ENCODE results near the gene ANKRD63.

Gene ANKRD63

DNA sequence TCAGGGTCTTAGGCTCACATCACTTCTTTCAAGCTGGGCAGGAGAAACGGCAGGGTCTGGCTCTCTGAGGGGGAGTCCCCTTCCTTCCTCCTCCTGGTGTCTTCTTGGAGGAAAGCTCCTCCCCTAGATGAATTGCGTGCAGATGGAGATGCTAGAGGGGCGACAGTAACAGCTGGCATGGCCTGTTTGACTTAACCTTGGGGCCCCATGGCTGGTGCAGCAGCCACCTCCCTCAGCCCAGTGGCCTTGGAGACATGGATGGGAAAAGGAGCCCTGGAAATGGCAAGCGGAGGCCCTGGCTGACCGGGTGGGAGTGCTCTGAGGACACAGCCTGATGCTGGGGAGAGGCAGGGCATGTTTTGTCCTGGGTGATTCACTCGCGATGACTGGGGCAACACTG lies 23.8 kb downstream of the ANKRD63 start:
- no peak overlapping the region for H3K9ac ChIP-seq (ENCODE audit: insufficient read length)

DNA sequence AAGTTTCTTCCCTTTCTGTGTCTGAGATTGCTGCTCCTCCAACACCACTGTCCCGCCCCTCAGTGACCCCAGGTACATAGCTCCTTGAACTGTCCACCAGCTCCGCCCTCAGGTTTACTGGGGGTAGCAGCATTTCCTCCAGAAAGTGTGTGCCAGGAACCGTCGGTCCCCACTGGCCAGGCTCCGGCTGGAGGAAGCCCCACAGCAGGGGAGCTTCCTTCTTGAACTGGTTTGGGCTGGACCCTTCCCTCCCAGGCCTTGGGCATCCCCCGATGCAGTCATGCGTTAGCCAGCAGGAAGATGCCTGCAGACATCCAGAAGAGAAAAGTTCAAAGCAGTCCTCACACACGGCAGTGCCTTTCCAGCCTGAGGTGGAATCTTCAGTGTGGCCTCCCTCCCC lies 24.3 kb downstream of the ANKRD63 start:
- TF ChIP-seq EZH2 (IDR thresholded peaks at IDR 0.05) (no peak), POLR2AphosphoS5 (IDR thresholded peaks at IDR 0.05; ENCODE audit: borderline replicate concordance, low read depth, low read length) (no peak), FOXP2 (optimal IDR thresholded peaks at IDR 0.05; ENCODE audit: control extremely low read depth, extremely low read length, insufficient read depth) (no peak)
- H3K36me3 ChIP-seq (ENCODE audit: insufficient read depth, low read length), result no peaks in the 10 kb centered on the region
- DNase-seq (ENCODE audit: low read depth, low spot score), result no peak
- H3K9ac ChIP-seq (ENCODE audit: insufficient read length), result no peak overlapping the region
- no peak overlapping the region for H3K4me3 ChIP-seq
- no peak overlapping the region for H3K27ac ChIP-seq
- no peaks in the 10 kb centered on the region for H3K9me3 ChIP-seq (ENCODE audit: low read depth, low read length)

More for the DNA sequence above, 23.8 kb downstream of the ANKRD63 start:
- no peak overlapping the region for H3K4me3 ChIP-seq
- no peak overlapping the region for H3K27ac ChIP-seq
- no peaks in the 10 kb centered on the region for H3K9me3 ChIP-seq (ENCODE audit: low read depth, low read length)
- no peaks in the 10 kb centered on the region for H3K36me3 ChIP-seq (ENCODE audit: insufficient read depth, low read length)
- no peak for TF ChIP-seq FOXP2 (optimal IDR thresholded peaks at IDR 0.05; ENCODE audit: control extremely low read depth, extremely low read length, insufficient read depth)
- TF ChIP-seq POLR2AphosphoS5 (IDR thresholded peaks at IDR 0.05; ENCODE audit: borderline replicate concordance, low read depth, low read length), result no peak
- TF ChIP-seq EZH2 (IDR thresholded peaks at IDR 0.05), result no peak
- no peak for DNase-seq (ENCODE audit: low read depth, low spot score)

DNA sequence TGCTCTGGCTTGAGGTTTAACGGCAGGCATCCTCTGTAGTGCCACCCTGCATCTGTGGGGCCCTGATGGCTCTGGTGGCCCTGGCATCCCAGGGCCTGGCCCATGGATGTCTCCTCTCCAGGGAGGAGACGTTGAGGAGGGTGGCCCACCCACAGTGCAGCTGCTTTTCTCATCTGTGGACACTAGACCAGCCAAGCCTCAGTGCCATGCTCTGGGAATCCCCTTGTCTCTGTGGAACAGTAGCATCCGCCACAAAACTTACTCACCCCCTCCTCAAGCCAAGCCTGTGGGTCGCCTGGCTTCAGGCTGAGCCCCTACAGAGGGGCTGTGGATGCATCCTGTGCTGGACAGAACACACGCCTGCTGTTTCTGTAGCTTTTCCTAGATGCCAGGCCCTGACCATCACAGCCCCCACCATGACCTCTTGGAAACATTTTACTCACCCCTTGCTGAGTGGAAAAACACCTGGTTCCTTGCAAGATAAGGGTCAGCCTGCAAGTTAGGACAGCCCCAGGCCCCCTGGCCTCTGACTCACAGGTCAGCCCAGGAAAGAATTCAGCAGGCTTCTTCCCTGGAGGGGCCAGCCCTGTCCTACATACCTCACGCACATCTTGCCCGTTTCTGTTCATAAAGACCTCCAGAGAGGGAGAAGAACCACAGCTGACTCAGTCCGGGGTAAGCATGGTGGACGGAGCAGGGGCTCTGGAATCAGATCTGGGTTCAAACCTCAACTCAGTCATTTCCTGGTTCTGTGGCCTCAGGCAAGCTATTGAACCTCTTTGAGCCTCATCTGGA lies 25.0 kb downstream of the ANKRD63 start:
- Histone ChIP-seq H3K4me3 (no peak overlapping the region), H3K9ac (ENCODE audit: insufficient read length) (no peak overlapping the region), H3K36me3 (ENCODE audit: insufficient read depth, low read length) (no peaks in the 10 kb centered on the region), H3K27ac (no peak overlapping the region), H3K9me3 (ENCODE audit: low read depth, low read length) (no peaks in the 10 kb centered on the region)
- DNase-seq (ENCODE audit: low read depth, low spot score), result no peak
- TF ChIP-seq FOXP2 (optimal IDR thresholded peaks at IDR 0.05; ENCODE audit: control extremely low read depth, extremely low read length, insufficient read depth) (no peak), EZH2 (IDR thresholded peaks at IDR 0.05) (no peak), POLR2AphosphoS5 (IDR thresholded peaks at IDR 0.05; ENCODE audit: borderline replicate concordance, low read depth, low read length) (no peak)

DNA sequence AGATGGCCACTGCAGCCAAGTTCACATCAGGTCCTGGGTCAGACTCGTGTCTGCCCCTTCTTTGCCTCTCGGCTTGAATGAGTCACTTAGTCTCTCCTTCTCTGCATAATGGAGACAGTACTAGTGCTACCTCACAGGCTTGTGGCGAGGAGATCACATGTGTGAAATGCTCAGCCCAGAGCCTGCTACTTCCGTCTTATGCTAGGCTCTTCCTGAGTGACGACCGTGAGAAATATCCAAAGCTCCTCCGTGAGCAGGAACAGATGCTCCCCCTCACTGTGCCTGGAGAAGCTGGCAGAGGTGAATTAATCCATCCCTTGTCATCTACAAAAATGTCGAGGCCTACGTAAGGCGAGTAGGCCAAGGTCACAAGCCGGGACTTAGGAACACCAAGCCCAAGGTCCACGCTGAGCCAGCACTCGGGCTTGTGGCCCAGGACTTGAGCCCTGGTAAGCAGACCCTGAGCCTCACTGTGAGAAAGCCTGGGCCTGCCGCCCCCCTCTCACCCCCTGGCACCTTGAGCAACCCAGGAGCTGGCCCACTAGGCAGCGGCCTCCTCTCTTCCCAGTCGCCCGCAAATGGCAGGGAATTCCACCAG lies 26.1 kb downstream of the ANKRD63 start:
- Histone ChIP-seq H3K9ac (ENCODE audit: insufficient read length) (no peak overlapping the region), H3K27ac (no peak overlapping the region), H3K36me3 (ENCODE audit: insufficient read depth, low read length) (no peaks in the 10 kb centered on the region), H3K4me3 (no peak overlapping the region), H3K9me3 (ENCODE audit: low read depth, low read length) (no peaks in the 10 kb centered on the region)
- DNase-seq (ENCODE audit: low read depth, low spot score), result no peak
- TF ChIP-seq FOXP2 (optimal IDR thresholded peaks at IDR 0.05; ENCODE audit: control extremely low read depth, extremely low read length, insufficient read depth) (no peak), POLR2AphosphoS5 (IDR thresholded peaks at IDR 0.05; ENCODE audit: borderline replicate concordance, low read depth, low read length) (no peak), EZH2 (IDR thresholded peaks at IDR 0.05) (no peak)

DNA sequence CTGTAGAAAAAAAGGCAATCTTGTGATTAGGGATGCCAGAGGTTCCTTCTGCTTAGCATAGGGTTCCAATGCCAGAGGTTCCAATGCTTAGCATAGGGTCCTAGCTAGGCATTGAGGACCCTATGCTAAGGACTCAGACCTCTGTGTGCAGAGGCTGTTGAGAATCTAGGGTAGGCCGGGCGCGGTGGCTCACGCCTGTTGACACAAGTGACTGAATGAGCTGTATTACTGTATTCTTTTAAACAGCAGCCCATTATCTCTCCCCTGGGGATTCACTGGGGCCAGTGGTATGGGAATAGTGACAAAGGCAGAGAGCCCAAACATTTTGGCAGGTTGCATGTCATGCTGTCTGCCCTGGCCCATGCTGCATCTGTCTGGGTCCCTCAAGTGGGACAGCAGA lies 27.8 kb downstream of the ANKRD63 start:
- TF ChIP-seq EZH2 (IDR thresholded peaks at IDR 0.05), result no peak
- no peak for TF ChIP-seq FOXP2 (optimal IDR thresholded peaks at IDR 0.05; ENCODE audit: control extremely low read depth, extremely low read length, insufficient read depth)
- no peak for TF ChIP-seq POLR2AphosphoS5 (IDR thresholded peaks at IDR 0.05; ENCODE audit: borderline replicate concordance, low read depth, low read length)
- DNase-seq (ENCODE audit: low read depth, low spot score), result no peak
- Histone ChIP-seq H3K4me3 (no peak overlapping the region), H3K36me3 (ENCODE audit: insufficient read depth, low read length) (no peaks in the 10 kb centered on the region), H3K9ac (ENCODE audit: insufficient read length) (no peak overlapping the region), H3K27ac (no peak overlapping the region), H3K9me3 (ENCODE audit: low read depth, low read length) (no peaks in the 10 kb centered on the region)

DNA sequence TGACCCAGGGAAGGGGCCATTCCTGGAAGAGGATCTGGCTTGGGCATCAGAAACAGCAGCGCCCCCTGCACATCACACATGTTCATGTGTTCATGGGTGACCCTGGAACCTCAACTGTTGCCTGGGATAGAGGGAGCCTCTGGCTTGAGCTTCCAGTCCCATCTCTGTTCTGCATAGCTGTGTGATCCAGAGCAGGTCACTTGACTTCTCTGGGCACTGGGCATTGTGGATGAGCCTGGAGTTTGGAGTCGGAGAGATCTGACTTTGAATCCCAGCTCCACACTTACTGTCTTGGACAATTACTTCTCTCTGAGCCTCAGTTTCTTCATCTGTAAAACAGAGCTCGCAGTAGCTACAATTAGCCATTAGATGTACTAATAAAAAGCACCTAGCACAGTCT lies 28.4 kb downstream of the ANKRD63 start:
- no peak overlapping the region for H3K4me3 ChIP-seq
- TF ChIP-seq FOXP2 (optimal IDR thresholded peaks at IDR 0.05; ENCODE audit: control extremely low read depth, extremely low read length, insufficient read depth) (no peak), POLR2AphosphoS5 (IDR thresholded peaks at IDR 0.05; ENCODE audit: borderline replicate concordance, low read depth, low read length) (no peak), EZH2 (IDR thresholded peaks at IDR 0.05) (no peak)
- H3K9ac ChIP-seq (ENCODE audit: insufficient read length), result no peak overlapping the region
- H3K9me3 ChIP-seq (ENCODE audit: low read depth, low read length), result no peaks in the 10 kb centered on the region
- no peak for DNase-seq (ENCODE audit: low read depth, low spot score)
- no peaks in the 10 kb centered on the region for H3K36me3 ChIP-seq (ENCODE audit: insufficient read depth, low read length)
- H3K27ac ChIP-seq, result no peak overlapping the region

DNA sequence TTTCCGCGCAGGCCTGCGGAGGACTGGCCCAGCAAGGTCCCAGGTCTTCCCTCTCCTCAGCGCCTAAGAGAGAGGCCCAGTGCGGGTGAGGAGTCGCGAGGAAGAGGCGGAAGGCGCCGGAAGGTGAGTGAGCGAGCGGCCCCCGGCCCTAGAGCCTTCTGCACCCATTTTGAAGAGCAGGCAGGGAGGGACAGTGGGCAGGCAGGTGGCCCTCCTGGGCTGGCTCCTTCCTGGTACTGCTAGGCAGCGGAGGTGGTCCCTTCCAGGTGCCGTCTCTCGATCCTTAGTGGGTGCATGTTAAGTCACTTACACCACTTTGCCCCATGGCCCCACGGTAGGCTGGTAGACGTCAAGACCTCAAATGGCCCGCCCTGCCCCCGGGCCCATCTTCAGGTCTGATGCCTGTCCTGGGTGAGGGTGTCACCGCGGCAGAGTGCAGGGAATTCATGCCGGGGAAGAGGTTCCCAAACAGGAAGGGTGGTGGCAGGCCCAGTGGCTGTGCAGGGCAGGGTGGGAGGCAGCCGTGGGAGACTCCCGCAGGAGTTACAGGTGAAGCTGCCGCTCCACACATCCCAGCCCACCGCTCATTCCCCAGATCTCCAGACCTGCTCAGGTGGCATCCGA lies 29.6 kb downstream of the ANKRD63 start:
- H3K27ac ChIP-seq, result no peak overlapping the region
- H3K36me3 ChIP-seq (ENCODE audit: insufficient read depth, low read length), result no peaks in the 10 kb centered on the region
- H3K4me3 ChIP-seq, result no peak overlapping the region
- DNase-seq (ENCODE audit: low read depth, low spot score), result no peak
- no peak overlapping the region for H3K9ac ChIP-seq (ENCODE audit: insufficient read length)
- H3K9me3 ChIP-seq (ENCODE audit: low read depth, low read length), result no peaks in the 10 kb centered on the region
- TF ChIP-seq EZH2 (IDR thresholded peaks at IDR 0.05) (no peak), FOXP2 (optimal IDR thresholded peaks at IDR 0.05; ENCODE audit: control extremely low read depth, extremely low read length, insufficient read depth) (no peak), POLR2AphosphoS5 (IDR thresholded peaks at IDR 0.05; ENCODE audit: borderline replicate concordance, low read depth, low read length) (no peak)

DNA sequence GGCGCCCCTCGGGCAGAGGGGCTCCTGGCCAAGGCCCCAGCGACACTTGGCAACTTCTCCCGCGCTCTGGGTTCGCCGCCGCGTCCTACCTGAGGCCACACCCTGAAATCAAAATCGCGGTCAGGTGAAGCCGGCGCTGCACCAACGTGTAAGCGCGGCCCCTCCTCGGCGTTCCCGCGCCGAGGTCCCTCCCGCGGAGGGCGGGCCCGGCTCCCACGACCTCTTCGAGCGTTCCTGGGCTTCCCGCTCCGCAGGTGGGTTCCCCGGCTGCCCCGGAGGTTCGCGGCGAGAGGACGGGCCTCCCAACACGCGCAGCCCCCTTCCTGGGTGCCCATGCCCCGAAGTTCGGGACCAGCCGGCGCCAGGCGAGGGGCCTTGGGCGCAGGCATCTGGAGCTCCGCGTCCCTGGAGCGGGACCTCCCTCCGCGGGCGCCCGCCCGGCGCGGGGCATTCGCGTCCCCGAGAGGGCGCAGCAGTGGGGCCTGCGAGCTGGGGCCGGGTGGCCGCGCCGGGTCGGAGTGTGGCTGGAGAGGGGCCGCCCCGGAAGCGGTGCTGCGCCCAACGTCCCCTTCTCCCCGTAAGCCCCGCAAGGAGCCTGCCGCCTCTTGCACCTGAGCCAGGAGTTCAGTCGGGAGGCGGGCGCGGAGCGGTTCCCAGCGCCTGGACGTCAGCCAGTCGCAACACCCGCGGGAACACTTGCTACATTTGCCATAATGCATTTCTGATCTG lies 30.3 kb downstream of the ANKRD63 start:
- Histone ChIP-seq H3K9ac (ENCODE audit: insufficient read length) (no peak overlapping the region), H3K27ac (no peak overlapping the region), H3K4me3 (no peak overlapping the region), H3K9me3 (ENCODE audit: low read depth, low read length) (no peaks in the 10 kb centered on the region), H3K36me3 (ENCODE audit: insufficient read depth, low read length) (no peaks in the 10 kb centered on the region)
- DNase-seq (ENCODE audit: low read depth, low spot score), result no peak
- TF ChIP-seq POLR2AphosphoS5 (IDR thresholded peaks at IDR 0.05; ENCODE audit: borderline replicate concordance, low read depth, low read length), result no peak
- no peak for TF ChIP-seq FOXP2 (optimal IDR thresholded peaks at IDR 0.05; ENCODE audit: control extremely low read depth, extremely low read length, insufficient read depth)
- no peak for TF ChIP-seq EZH2 (IDR thresholded peaks at IDR 0.05)
